Activated naive CD4-positive, alpha-beta T cell treated with anti-CD3 and anti-CD28 coated beads, Interleukin-2, amount 10 ng/mL, durations not matched to agents 7 days and 5 days (primary cell): Measurements from ENCODE around the gene ZNF512B.
"Not testable (repeated sequence)": the region's sequence is repeated elsewhere in the genome, so short reads cannot be mapped to it uniquely, and the experiment has no call there.

ENCODE experiments used
- CTCF ChIA-PET: fragments of 350-600 bp; sonication (Branson Sonifier 250); formaldehyde crosslinking; loops from one replicate; lab custom pipeline; 2021; ENCODE audit warnings: antibody characterized with exemption; lab: Charles Lee
- DNase-seq: peaks from one replicate; pipeline ENCODE4 v3.0.0-alpha.2; 2020
- H3K27ac Mint-ChIP-seq: one replicate; pipeline ENCODE4 v1.8.0; 2021; ENCODE audit warnings: mild to moderate bottlenecking, moderate library complexity, mixed read lengths
- H3K27me3 Mint-ChIP-seq: one replicate; pipeline ENCODE4 v1.8.0; 2021; ENCODE audit warnings: mild to moderate bottlenecking, mixed read lengths
- H3K36me3 Mint-ChIP-seq: one replicate; pipeline ENCODE4 v1.8.0; 2021; ENCODE audit warnings: mixed read lengths
- H3K4me1 Mint-ChIP-seq: one replicate; pipeline ENCODE4 v1.8.0; 2021; ENCODE audit warnings: mixed read lengths
- H3K4me3 Mint-ChIP-seq: one replicate; pipeline ENCODE4 v1.8.0; 2021; ENCODE audit warnings: mild to moderate bottlenecking, moderate library complexity, mixed read lengths
- H3K9me3 Mint-ChIP-seq: one replicate; pipeline ENCODE4 v1.8.0; 2021; ENCODE audit warnings: mixed read lengths

The ZNF512B gene

GRCh38 chr20:63982937-63983336 lies 13.2 kb upstream of the ZNF512B start:
- Mint-ChIP-seq H3K36me3 (peaks cover 33% of the 10 kb centered on the region), H3K27me3 (no peaks in the 10 kb centered on the region), H3K4me1 (peaks cover 48% of the 10 kb centered on the region), H3K4me3 (peak overlapping the region; percentile 38), H3K27ac (no peak overlapping the region), H3K9me3 (no peaks in the 10 kb centered on the region)
- CTCF ChIA-PET = interaction anchor here (1.1 to 1.7 kb wide), 2 partner anchors 9 to 55 kb away, joined by 3 to 5 read pairs; no protein-coding TSS in a partner anchor
- no peak for DNase-seq

DNA sequence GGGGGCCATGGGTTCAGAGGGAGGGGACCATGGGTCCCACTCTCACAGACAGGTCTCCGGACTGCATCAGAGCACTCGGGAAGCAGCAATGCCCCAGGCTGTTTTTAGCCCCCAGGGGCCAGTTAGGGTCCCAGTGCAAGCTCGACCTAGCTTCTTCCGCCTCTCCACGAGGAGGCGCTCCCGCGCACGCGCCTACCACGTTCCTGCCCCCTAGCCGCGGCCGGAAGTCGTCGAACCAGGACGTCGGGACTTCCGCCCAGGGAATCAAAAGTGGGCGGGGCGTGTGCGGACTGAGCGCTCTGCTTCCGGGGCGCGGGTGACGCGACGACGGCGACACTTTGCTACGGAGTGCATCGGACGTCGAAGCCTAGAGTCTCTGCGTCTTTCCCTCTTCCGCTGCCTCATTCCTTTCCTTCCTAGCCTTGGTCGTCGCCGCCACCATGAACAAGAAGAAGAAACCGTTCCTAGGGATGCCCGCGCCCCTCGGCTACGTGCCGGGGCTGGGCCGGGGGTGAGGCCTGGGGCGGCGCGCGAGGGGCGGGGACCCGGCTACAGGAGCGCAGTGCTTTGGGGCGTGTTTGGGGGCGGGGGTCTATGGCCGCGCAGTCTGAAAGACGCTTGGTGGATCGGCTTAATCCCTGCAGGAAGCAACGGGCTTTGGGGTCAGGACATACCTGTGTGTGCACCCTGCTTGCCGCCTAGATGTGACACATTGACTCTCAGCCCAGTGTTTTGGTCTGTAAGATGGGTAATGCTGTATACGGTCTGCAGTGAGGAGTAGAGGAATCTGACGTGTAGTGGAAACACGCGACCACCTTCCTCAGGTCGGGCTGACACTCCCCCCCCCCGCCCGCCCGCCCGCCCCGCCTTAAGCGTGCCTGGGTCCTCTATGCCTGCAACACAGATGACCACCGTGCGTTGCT lies 11.3 kb upstream of the ZNF512B start, which contains the start of gene PRPF6:
TSS of gene PRPF6 (plus strand) at position 327 of the 923 bp plus-strand sequence. CDS start at position 441, 114 bp downstream.
- H3K9me3 Mint-ChIP-seq = no peaks in the 10 kb centered on the region
- peaks cover 33% of the 10 kb centered on the region for H3K36me3 Mint-ChIP-seq
- H3K27me3 Mint-ChIP-seq = no peaks in the 10 kb centered on the region
- peaks cover 67% of the 10 kb centered on the region for H3K4me1 Mint-ChIP-seq
- DNase-seq = peak; percentile 96
- CTCF ChIA-PET = interaction anchor here (0.5 to 2.3 kb wide), 20 partner anchors 8 to 443 kb away, joined by 3 to 89 read pairs (median 6); partner anchors contain the start of genes C20orf204, DNAJC5, OPRL1 and PTK6
- H3K4me3 Mint-ChIP-seq = peak within 1 kb of the TSS; percentile 95
- peak within 1 kb of the TSS; percentile 96 for H3K27ac Mint-ChIP-seq

GRCh38 chr20:63980317-63980805 lies 10.6 kb upstream of the ZNF512B start:
- Mint-ChIP-seq H3K4me1 (peaks cover 67% of the 10 kb centered on the region), H3K36me3 (peaks cover 27% of the 10 kb centered on the region), H3K9me3 (no peaks in the 10 kb centered on the region), H3K4me3 (peak overlapping the region; percentile 95), H3K27ac (peak overlapping the region; percentile 96), H3K27me3 (no peaks in the 10 kb centered on the region)
- CTCF ChIA-PET = interaction anchor here (0.5 to 2.3 kb wide), 19 partner anchors 8 to 443 kb away, joined by 3 to 89 read pairs (median 6); partner anchors contain the start of genes C20orf204, DNAJC5, OPRL1 and PTK6
- DNase-seq = peak; percentile 50

DNA sequence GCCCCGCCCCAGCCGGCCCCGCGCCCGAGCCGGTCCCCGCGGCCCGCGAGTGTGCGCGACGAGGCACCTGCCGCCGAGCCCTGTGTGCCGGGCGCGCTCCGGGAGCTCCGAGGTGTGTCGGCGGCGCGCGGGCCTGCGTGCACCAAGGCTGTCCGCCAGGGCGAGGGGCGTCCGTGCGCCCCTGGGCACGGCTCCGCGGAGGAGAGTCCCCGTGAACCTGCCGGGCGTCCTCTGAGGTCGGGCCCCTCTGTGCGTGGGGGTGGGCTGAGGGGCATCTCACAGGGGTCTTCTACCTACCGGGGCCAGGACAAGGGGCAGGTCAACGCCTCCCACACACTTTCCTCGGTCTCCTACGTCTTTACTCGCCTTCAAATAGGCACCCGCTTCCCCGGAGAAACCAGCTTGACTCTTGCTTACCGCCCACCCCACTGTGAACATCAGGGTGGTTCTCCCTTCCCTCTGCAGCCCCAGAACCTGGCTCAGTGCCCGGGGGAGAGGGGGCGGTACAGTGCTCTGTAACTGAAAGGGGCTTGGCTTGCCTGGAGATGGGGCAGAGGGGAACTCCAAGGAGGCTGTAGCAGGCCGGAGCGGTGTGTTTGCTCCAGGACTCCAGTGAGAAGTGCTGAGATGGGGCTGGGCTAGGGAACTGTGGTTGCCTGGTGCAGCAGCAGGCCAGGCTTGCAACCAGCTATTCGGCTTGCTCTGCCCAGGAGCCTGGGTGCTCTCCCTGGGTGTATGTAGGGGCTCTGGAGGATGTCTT lies 10.0 kb upstream of the ZNF512B start, which contains the start of gene SAMD10:
TSS of gene SAMD10 (minus strand) at position 86 of the 760 bp plus-strand sequence. CDS start 175 bp downstream, outside the sequence.
- CTCF ChIA-PET = interaction anchor here (1.0 to 2.3 kb wide), 17 partner anchors 8 to 442 kb away, joined by 3 to 89 read pairs (median 6); partner anchors contain the start of genes C20orf204, DNAJC5, OPRL1 and PTK6
- Mint-ChIP-seq H3K4me3 (peak within 1 kb of the TSS; percentile 95), H3K36me3 (peaks cover 29% of the 10 kb centered on the region), H3K4me1 (peaks cover 67% of the 10 kb centered on the region), H3K27me3 (no peaks in the 10 kb centered on the region), H3K9me3 (no peaks in the 10 kb centered on the region), H3K27ac (peak within 1 kb of the TSS; percentile 96)
- DNase-seq = peak; percentile 72

DNA sequence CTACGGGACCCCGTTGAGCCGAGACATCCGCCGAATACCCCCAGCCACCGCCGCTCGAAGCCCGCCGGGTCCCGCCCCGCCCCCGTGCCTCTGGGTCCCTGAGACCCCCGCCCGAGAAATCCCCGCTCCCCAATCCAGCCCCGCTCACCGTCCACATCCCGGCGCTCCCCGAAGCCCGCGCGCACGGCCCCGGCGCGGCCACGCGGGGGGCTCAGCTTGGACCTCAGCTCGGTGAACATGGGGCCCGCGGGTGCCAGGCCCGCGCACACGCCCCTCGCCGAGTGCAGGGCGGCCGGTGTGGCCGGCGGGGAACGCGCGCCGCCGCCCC lies 9.5 kb upstream of the ZNF512B start:
- peak overlapping the region; percentile 78 for H3K4me3 Mint-ChIP-seq
- H3K9me3 Mint-ChIP-seq = no peaks in the 10 kb centered on the region
- peak overlapping the region; percentile 89 for H3K27ac Mint-ChIP-seq
- H3K4me1 Mint-ChIP-seq = peaks cover 66% of the 10 kb centered on the region
- H3K27me3 Mint-ChIP-seq = no peaks in the 10 kb centered on the region
- peaks cover 25% of the 10 kb centered on the region for H3K36me3 Mint-ChIP-seq
- no peak for DNase-seq
- CTCF ChIA-PET = interaction anchor here (1.4 to 2.3 kb wide), 7 partner anchors 29 to 100 kb away, joined by 4 to 89 read pairs (median 9); partner anchors contain the start of genes C20orf204, OPRL1 and RGS19

GRCh38 chr20:63978319-63979228 lies 8.8 kb upstream of the ZNF512B start:
- Mint-ChIP-seq H3K27ac (peak overlapping the region; percentile 89), H3K36me3 (peaks cover 27% of the 10 kb centered on the region), H3K27me3 (no peaks in the 10 kb centered on the region), H3K4me3 (peak overlapping the region; percentile 78), H3K4me1 (peaks cover 70% of the 10 kb centered on the region), H3K9me3 (no peaks in the 10 kb centered on the region)
- CTCF ChIA-PET = interaction anchor here (0.6 to 2.3 kb wide), 6 partner anchors 11 to 100 kb away, joined by 3 to 89 read pairs (median 12); partner anchors contain the start of genes C20orf204, OPRL1 and RGS19
- peak; percentile 72 for DNase-seq

DNA sequence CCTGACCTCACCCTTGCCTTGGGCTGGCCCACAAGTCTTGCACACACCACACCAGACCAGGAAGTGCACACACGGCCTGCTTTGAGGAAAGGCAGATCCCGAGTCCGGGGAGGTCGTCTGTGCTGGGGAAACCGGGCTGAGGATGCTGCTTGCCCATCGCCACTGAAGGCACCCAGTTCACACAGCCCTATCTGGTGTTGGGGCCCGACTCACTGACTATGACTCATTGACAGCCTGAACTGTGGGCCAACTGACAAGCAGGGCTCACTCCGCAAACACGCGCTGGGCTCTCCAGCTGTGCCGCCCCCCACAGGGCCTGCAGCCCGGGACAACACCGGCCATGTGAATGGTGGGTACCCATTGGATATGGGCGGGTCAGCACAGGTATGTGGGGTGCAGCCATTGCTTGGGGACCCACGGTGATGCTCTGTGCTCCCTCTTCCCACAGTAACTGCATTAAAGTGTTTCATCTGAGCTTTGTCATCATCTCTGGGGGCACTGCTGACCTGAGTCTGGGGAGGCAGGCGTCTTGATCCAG lies 8.1 kb upstream of the ZNF512B start:
- H3K4me1 Mint-ChIP-seq = peaks cover 69% of the 10 kb centered on the region
- DNase-seq = peak; percentile 61
- H3K27ac Mint-ChIP-seq = peak overlapping the region; percentile 89
- no peaks in the 10 kb centered on the region for H3K9me3 Mint-ChIP-seq
- no peaks in the 10 kb centered on the region for H3K27me3 Mint-ChIP-seq
- CTCF ChIA-PET = interaction anchor here (0.6 to 2.0 kb wide), 3 partner anchors 12 to 61 kb away, joined by 3 to 17 read pairs (median 4); no protein-coding TSS in a partner anchor
- H3K4me3 Mint-ChIP-seq = peak overlapping the region; percentile 78
- peaks cover 23% of the 10 kb centered on the region for H3K36me3 Mint-ChIP-seq

- Mint-ChIP-seq H3K9me3 (no peaks in the 10 kb centered on the region), H3K27me3 (no peaks in the 10 kb centered on the region), H3K4me3 (peak overlapping the region; percentile 78), H3K4me1 (peaks cover 69% of the 10 kb centered on the region), H3K36me3 (peaks cover 19% of the 10 kb centered on the region), H3K27ac (peak overlapping the region; percentile 89)
- CTCF ChIA-PET = interaction anchor here (0.6 to 2.0 kb wide), 3 partner anchors 13 to 61 kb away, joined by 3 to 17 read pairs (median 4); no protein-coding TSS in a partner anchor
- DNase-seq = no peak
Measured at GRCh38 chr20:63976980-63977738, 7.4 kb upstream of the ZNF512B start.

- H3K27me3 Mint-ChIP-seq, DNase-seq, H3K9me3 Mint-ChIP-seq: not testable (repeated sequence)
- peak overlapping the region; percentile 5 for H3K4me3 Mint-ChIP-seq
- CTCF ChIA-PET = interaction anchor here (1.4 to 2.0 kb wide), 3 partner anchors 29 to 439 kb away, joined by 4 to 17 read pairs (median 4); no protein-coding TSS in a partner anchor
- peaks cover 68% of the 10 kb centered on the region for H3K4me1 Mint-ChIP-seq
- peak overlapping the region; percentile 69 for H3K27ac Mint-ChIP-seq
- H3K36me3 Mint-ChIP-seq = peaks cover 16% of the 10 kb centered on the region
Measured at GRCh38 chr20:63976511-63976910, 6.8 kb upstream of the ZNF512B start.

- CTCF ChIA-PET = interaction anchor here (0.9 to 2.8 kb wide), 11 partner anchors 8 to 533 kb away, joined by 3 to 17 read pairs (median 4); partner anchors contain the start of genes ARFRP1, TPD52L2 and ZGPAT
- Mint-ChIP-seq H3K27ac (no peak overlapping the region), H3K27me3 (peaks cover 13% of the 10 kb centered on the region)
Measured at GRCh38 chr20:63974402-63975200, 4.9 kb upstream of the ZNF512B start.

More at GRCh38 chr20:63974402-63975200, 4.9 kb upstream of the ZNF512B start:
- no peak overlapping the region for H3K4me3 Mint-ChIP-seq
- peaks cover 55% of the 10 kb centered on the region for H3K4me1 Mint-ChIP-seq
- peaks cover 16% of the 10 kb centered on the region for H3K36me3 Mint-ChIP-seq
- no peak for DNase-seq
- H3K9me3 Mint-ChIP-seq = no peaks in the 10 kb centered on the region
